NCI-H526 (cell line): ENCODE results near the gene LMOD2.
A peak's percentile ranks its signal among the peaks of the same experiment; 100 is the strongest.
"Not testable (repeated sequence)": the region's sequence is repeated elsewhere in the genome, so short reads cannot be mapped to it uniquely, and the experiment has no call there.

Experiments used
- DNase-seq, 2 experiments: peaks; one replicate each; lab custom pipeline; 2025; lab: John Stamatoyannopoulos, UW

The LMOD2 gene, protein sequence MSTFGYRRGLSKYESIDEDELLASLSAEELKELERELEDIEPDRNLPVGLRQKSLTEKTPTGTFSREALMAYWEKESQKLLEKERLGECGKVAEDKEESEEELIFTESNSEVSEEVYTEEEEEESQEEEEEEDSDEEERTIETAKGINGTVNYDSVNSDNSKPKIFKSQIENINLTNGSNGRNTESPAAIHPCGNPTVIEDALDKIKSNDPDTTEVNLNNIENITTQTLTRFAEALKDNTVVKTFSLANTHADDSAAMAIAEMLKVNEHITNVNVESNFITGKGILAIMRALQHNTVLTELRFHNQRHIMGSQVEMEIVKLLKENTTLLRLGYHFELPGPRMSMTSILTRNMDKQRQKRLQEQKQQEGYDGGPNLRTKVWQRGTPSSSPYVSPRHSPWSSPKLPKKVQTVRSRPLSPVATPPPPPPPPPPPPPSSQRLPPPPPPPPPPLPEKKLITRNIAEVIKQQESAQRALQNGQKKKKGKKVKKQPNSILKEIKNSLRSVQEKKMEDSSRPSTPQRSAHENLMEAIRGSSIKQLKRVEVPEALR

DNA sequence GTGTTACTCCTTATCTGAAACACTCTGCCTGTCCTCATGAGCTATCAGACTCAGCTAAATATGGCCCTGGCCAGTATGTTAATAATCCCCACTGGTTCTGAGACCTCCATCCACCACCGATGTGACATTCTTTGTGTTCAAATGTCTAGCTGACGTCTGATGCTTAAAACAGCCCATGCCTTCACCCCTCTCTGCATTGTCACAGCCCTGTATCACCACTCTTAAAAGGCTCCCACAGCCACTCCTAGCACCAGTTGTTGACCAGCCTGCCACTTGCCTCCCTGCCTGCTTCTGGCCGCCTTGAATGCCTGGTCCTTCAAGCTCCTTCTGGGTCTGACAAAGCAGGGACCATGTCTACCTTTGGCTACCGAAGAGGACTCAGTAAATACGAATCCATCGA lies at the start of gene LMOD2:
LMOD2 (plus strand) TSS at position 253 of the 400 bp plus-strand sequence; CDS start at position 351, 98 bp downstream.
- DNase-seq = no peak

DNA sequence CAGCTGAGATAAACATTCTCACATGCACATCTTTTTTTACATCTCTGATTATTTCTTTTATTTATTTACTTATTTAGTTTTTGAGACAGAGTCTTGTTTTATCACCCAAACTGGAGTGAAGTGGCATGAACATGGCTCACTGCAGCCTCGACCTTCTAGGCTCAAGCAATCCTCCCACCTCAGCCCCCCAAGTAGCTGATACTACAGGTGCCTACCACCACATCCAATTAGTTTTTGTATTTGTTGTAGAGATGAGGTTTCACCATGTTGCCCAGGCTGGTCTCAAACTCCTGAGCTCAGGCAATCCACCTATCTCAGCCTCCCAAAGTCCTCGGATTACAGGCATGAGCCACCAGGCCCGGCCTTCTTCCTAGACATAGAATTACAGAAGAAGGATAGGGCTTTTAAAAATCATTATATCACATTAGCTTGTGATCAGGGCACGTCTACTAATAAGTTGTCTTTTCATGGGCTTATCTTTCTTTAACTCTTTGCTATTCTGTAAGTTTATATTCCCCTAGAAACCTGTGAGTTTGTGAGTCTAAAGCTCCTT lies 48.2 kb upstream of the LMOD2 start:
- DNase-seq = no peak

DNA sequence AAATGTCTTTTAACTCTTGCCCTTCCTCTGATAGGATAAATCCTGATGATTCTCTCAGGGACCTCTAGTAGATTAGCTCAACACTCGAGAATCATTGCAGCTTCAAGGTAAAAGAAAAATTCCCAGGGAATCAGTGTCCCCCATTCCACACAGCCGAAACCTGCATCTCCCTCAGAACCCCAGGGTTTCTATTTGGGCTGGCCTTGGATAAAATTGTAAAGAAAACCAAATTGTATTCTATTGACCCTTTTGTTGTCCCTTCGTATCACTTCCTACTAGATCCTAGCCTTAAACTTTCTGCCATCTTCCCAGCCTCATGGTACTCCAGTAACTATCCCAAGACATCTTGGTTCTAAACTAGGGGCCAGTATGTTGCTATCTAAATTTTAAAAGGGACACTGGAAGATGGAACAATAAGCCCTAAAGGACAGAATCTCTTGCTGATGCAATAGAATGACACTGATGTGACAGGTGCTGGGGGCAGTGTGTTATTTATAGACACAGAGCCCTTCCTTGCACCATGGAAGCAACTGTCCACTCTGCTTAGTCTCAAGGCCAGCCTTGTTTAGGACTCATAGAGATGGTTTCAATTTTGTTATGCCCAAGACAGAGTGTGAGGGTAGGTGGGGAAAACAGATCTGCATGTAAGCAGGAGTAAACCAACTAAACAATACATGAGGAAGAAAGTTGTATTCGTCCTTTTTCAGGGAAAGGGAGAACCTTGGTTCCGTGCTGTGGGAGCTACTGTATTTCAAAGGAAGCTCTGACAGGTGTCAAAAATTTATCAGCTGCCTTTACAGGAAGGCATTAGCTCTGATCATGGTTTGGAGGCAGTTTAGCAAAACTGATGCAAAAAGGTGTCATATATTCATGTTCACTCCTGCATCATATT lies 46.4 kb upstream of the LMOD2 start:
- no peak for DNase-seq

DNA sequence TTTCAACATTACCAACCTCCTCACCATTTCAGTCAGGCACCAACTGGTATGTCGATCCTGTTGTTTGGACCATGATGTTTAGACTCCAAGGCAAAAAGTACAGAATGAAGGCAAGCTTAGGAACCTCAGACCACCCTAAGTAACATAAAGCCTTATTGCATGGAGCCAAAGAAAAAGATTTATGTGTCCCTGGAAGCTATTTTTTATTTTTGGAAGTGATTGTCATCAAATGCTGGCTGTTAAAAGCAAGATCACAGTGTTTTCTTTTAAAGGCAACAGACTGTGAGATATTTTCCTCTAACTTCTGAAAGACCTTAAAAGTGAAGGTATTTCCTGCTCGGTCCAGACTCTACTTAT lies 45.8 kb upstream of the LMOD2 start:
- no peak for DNase-seq

DNA sequence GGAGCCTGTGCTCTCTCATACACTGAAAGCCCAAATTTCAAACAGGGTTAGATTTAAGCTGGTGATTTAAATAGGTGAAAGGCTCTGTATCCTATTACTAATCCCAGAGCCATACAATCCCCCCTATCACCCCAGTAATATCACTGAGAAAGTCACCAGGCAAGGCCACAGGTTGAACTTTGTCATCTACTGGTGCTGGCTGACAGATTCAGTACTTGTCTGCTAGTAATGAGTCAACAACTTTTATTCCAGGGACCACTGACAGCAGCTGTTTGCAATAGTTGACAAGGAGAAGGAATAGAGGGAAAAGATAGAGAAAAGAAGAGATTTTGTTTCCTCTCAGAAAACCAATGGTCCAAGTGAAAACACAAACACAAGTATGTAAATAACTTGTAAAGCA lies 43.6 kb upstream of the LMOD2 start:
- no peak for DNase-seq

DNA sequence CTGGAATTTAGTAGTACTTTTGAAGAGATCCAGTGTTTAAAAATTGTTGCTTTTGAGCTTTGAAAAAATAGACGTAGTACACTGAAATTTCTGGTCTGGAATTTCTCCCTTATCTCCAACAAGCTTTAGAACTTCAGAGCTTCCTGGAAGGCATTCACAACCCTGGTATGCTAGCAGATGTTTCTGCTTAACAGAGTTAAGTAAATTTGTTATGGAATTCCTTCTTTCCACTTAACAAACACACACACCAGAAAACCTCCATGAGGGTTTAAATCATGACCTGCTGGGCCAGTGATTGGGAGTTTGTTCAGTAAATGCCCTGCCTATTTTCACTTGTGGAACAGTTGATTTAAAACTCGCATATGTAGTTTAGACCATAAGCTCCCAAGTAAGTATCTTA lies 40.3 kb upstream of the LMOD2 start:
- no peak for DNase-seq

DNA sequence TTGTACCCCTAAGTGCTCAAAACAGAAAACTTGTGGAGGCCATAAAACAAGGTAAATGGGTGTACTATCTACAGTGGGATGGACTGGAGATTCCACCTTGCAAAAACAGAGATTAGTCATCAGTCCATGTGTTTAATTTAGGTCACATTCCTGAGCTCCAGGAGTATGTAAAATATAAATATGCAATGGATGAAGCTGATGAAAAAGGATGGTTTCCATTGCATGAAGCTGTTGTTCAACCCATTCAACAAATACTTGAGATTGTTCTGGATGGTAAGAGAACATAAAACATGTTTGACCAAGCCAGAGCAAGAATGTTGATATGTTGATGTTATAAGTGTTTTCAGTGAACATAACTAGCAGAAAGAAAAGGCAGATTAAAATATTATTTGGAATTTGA lies 39.4 kb upstream of the LMOD2 start:
- no peak for DNase-seq

DNA sequence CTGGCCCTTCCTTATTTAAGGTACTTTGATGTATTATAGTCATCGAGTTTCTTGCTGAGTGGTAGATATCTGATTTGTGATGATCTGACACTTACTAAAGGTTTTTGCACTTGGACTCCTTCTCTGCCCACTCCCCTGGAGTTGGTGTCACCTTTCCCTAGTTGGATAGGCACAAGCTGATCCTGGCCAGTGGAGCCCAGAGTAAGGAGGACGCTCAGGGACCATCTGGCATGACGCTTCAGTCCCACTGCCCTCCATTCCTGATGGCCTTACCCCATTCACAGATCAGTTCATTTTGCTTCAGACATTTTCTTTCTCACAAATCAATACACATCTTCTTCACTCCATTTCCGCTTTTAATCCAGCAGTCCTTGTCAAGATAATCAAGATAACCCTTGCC lies 34.0 kb upstream of the LMOD2 start:
- no peak for DNase-seq

DNA sequence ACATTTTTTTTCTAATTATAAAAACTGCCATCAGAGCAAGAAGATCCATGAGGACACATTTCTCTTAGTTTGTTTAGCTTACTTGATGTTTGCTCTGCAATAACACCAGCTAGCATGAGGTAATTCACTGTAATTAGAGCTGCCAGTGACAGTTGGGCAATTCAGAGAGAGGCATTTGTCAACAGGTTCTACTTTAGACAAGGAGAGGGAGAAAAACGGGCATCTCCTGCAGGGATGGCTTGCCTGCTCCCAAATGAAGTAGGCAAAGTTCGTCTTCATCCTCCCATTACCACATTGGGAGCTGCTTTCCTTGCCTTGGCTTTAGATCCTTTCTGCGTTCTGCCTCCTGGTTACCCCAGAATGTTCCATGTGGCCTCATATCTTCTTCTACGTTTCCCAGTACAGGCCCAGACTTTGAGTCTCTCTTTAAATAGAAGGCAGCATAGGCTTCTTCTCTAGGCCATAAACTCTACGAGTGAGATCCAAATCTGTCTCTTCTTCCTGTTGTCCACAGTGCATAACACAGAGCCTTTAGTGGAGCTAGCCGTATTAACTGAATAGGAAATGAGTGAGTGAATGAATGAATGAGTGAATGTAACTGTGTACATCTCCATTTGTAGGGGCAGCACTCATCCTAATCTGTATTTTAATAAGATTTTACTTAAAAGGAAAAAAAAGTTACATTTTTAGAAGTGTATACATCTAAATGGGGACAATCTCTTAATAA lies 32.8 kb upstream of the LMOD2 start:
- peak; percentile 57 to 81 for DNase-seq

DNA sequence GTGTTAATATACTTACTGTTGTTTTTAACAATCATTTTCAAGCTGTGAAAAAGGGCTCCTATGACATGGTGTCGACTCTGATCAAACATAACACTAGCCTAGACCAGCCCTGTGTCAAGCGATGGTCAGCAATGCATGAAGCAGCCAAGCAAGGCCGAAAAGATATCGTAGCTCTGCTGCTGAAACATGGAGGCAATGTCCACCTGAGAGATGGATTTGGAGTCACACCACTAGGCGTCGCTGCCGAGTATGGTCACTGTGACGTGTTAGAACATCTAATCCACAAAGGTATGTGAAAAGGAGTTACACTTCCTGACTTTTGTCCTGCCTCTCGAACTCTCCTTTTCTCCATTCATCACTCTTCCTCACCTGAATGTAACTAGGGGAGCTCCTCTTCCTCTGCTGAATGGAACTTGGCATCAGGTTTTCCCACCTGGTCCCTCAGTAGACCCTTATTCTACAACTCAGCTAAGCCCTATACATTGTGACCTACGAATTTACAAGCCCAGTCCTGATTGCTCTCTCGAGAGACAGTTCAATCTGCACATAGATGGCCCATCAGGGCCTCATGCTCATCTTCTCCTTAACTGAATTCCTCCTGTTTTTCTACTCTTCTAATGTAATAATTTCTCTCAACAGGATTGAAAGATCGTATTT lies 31.0 kb upstream of the LMOD2 start:
- DNase-seq = peak; percentile 13 to 55

DNA sequence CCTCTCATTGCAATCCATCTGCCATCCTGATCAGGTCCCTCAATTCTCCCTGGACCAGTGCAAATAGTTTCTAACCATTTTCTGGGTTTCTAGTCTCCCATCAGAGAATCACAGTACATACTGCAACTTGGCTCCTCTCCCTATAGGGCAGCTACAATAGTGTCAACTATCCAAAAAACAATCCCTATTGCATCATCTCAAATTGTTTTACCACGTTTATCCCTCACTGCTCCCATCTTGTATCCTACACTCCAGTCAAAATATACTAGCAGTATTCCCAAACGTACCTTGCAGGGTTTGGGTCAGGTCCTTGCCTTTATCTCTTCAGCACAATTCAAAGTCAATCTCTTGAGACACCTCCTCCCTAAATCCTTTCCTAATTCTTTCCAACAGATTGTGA lies 30.4 kb upstream of the LMOD2 start:
- DNase-seq = no peak

DNA sequence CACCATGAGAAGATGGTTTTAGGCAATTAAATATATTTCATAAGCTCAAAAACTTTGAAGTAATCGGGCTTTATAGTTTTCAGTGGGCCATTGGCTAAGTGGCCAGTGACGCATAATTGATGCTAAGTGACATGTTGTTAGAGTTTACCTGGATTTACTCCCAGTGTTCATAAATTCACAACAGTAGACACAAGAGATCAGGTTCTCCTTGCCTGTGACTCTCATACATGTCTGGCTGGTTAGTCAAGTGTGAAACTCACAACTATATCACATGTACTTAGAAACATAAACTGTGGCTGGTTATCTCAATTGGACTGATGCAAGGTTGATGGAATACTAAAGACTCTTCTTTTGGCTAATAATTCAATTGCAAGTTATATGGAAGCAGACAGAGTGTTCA lies 27.8 kb upstream of the LMOD2 start:
- no peak for DNase-seq

DNA sequence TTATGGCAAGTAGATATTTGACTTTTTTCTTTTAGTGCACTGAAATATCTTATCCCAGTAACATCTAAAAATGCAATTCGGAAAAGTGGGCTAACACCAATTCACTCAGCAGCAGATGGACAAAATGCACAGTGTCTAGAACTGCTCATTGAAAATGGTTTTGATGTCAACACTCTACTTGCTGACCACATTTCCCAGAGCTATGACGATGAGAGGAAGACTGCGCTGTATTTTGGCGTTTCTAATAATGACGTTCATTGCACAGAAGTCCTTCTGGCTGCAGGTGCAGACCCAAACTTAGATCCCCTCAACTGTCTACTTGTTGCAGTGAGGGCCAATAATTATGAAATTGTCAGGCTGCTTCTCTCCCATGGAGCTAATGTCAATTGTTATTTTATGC lies 26.8 kb upstream of the LMOD2 start:
- DNase-seq = no peak

DNA sequence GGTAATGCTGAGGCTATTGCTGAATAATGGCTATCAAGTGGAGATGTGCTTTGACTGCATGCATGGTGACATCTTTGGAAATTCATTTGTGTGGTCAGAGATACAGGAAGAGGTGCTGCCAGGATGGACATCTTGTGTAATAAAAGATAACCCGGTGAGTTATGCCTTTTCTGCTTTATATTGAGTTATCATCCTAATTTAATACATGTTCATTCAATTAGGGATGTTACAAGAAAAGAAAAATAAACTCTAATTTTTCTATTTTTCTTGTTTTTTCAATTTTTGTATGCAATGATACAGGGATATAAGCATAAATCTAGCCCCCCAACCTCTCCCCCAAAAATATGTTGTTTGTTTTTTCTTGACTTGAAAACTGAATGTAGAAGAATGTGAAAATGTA lies 26.4 kb upstream of the LMOD2 start:
- no peak for DNase-seq

DNA sequence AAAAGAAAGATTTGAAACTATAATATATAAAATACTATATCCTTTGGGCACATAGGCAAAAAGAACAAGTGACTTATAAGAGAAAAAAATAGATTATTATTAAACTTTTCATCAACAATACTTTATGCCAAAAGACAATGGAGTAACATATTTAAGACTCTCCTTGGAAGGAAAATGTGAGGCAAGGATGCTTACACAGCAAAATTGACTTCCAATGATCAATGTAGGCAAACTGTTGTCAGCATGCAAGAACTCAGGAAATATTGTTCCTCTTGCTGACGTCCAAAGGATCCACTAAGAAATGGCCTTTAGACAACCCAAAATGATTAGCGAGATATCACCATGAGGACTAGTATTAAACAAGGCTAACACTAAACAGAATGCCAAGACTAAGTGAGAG lies 22.9 kb upstream of the LMOD2 start:
- no peak for DNase-seq

DNA sequence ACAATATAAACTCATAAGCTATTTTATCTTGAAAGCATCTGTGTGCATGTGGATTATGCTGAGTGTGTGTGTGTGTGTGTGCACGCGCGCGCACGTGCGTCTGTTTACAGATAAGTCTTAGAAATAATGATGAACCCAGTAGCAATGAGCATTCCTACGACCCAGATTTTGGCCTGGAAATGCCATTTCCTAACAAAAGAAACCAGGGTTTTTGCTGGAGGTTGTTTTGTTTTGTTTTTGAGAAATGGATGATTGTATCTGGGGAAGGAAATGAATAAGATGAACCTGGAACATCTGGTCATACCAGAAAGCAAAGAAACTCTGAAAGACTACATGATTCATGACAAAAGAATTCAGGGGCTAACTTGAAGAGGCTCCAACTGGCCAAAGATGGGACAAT lies 22.1 kb upstream of the LMOD2 start:
- no peak for DNase-seq

DNA sequence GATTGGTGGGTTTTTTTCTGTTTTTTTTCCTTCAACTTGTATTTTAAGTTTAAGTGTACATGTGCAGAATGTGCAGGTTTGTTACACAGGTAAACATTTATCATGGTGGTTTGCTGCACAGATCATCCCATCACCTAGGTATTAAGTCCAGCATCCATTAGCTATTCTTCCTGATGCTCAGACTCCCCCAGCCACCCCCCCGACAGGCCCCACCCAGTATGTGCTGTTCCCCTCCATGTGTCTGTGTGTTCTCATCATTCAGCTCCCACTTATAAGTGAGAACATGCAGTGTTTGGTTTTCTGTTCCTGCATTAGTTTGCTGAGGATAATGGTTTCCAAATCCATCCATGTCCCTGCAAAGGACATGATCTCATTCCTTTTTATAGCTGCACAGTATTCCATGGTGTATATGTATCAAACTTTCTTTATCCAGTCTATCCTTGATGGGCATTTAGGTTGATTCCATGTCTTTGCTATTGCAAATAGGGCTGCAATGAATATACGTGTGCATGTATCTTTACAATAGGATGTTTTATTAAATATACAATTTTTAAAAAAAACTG lies 21.6 kb upstream of the LMOD2 start:
- not testable (repeated sequence) for DNase-seq

DNA sequence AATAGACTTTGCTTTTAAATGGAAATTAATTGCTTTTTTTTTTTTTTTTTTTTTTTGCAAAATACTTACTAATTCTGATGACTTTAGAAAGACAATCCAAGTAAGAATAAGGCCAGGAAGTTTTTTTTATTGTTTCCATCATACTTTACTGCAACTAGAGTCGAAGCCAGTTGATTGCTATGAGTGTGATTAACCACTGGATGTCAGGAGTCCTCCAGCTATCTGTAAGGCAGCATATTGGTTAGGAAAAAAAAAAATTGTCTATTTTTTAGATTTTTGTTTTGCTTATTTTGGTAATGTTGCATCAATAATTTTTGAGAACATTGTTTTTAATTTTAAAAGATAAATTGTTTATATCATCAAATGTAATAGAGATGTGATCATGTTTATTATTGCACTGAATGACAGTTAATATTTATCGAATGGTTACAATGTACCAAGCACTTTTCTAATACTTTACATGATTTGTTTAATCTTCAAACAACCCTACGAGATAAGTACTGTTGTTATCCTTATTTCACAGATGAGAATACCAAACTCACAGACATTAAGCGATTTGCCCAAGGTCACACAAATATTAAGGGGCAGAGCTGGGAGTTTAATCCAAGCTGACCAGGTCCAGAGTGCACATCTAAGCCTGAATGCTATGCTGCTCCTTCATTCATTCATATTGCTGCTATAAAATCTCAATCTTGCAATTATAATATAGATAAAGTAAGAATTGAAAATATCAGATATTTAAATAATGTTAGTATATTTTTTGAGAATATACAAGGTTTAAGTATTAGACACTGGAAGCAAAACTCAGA lies 19.9 kb upstream of the LMOD2 start:
- DNase-seq = peak in 1 of 2 experiments; percentile 40

DNA sequence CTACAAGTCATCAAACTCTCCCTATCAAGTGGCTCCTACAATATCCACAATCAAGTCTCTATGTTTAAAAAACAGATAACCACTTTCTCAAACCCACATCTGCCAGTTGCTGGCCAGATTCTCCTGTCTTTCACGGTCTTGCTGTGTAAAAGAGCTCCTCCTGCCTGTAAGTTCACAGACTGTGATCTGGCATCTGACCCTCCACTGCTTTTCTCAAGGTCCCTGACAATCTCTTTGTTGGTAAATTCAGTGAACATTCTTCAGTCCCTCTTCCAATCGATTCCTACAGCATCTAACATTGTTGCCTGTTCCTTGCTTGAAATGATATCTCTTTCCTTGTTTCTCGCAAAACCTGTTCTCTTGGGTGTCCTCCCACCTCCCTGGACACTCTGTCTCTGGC lies 18.5 kb upstream of the LMOD2 start:
- DNase-seq = peak; percentile 13 to 31

DNA sequence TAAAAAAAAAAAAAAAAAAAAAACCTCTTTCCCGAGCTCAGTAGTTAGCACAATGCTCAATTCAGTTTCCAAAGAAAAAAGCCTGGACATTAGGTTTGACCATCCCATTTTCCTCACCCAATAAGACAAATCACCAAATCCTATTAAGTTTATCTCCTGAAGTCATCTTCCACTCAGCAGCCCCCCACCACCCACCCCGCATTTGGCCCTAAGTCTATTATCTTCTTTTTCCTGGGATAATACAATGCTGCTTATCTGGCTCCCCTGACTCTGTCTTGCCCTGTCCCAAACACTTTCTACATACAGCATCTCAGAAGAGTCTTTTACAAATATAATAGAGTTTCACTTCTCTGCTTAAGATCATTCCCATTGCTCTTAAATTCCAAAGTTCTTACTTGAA lies 17.8 kb upstream of the LMOD2 start:
- no peak for DNase-seq
